HepG2 (cell line): ENCODE results near the gene SUCLA2. TPM values are rescaled to one million over a fixed set of nuclear protein-coding genes. Genes with fewer than 3 reads are reported as not detected.

Experiments used
- KLF11 ChIP-seq: IDR thresholded peaks from 2 replicates; pipeline ENCODE4 v1.6.1; 2016; ENCODE audit warnings: missing compliant biosample characterization
- MXD4 ChIP-seq: IDR thresholded peaks from 2 replicates; pipeline ENCODE4 v1.6.1; 2016; ENCODE audit warnings: mild to moderate bottlenecking, missing biosample characterization, missing genetic modification reagents
- SMAD3 ChIP-seq: sonication (generic); formaldehyde crosslinking; IDR thresholded peaks from 2 replicates; pipeline ENCODE4 v1.4.0; 2020; ENCODE audit warnings: missing genetic modification reagents
- THYN1 ChIP-seq: sonication (generic); formaldehyde crosslinking; IDR thresholded peaks from 2 replicates; pipeline ENCODE4 v1.8.1; 2023; ENCODE audit warnings: low read depth, mild to moderate bottlenecking, moderate library complexity, missing genetic modification reagents, borderline replicate concordance
- ZFX ChIP-seq: sonication (generic); formaldehyde crosslinking; IDR thresholded peaks from 2 replicates; pipeline ENCODE4 v1.4.0; 2020; ENCODE audit warnings: mild to moderate bottlenecking, low read depth, missing genetic modification reagents, moderate library complexity
- ZMYM3 ChIP-seq: sonication (generic); formaldehyde crosslinking; IDR thresholded peaks from 2 replicates; pipeline ENCODE4 v1.5.1; 2020; ENCODE audit warnings: mild to moderate bottlenecking, missing genetic modification reagents
- ZNF136 ChIP-seq: sonication (generic); formaldehyde crosslinking; IDR thresholded peaks from 2 replicates; pipeline ENCODE4 v1.8.1; 2022; ENCODE audit warnings: low read depth, mild to moderate bottlenecking, moderate library complexity, missing genetic modification reagents
- ZNF33B ChIP-seq: sonication (generic); formaldehyde crosslinking; IDR thresholded peaks from 2 replicates; pipeline ENCODE4 v1.5.1; 2020; ENCODE audit warnings: mild to moderate bottlenecking, missing genetic modification reagents
- ZNF382 ChIP-seq: sonication (generic); formaldehyde crosslinking; IDR thresholded peaks from 2 replicates; pipeline ENCODE4 v1.5.0; 2020; ENCODE audit warnings: missing genetic modification reagents, mild to moderate bottlenecking, borderline replicate concordance
- ZNF614 ChIP-seq: IDR thresholded peaks from 2 replicates; pipeline ENCODE4 v1.6.1; 2018; ENCODE audit warnings: missing biosample characterization, missing genetic modification reagents, inconsistent platforms, borderline replicate concordance
- ZNF615 ChIP-seq: sonication (generic); formaldehyde crosslinking; IDR thresholded peaks from 2 replicates; pipeline ENCODE4 v1.5.0; 2020; ENCODE audit warnings: mild to moderate bottlenecking, missing genetic modification reagents, borderline replicate concordance
- ZNF616 ChIP-seq: sonication (generic); formaldehyde crosslinking; IDR thresholded peaks from 2 replicates; pipeline ENCODE4 v1.5.0; 2020; ENCODE audit warnings: low read depth, mild to moderate bottlenecking, missing genetic modification reagents
- ZNF709 ChIP-seq: sonication (generic); formaldehyde crosslinking; IDR thresholded peaks from 2 replicates; pipeline ENCODE4 v1.5.0; 2020; ENCODE audit warnings: mild to moderate bottlenecking, missing genetic modification reagents
- polyA plus RNA-seq, 8 experiments: library from polyadenylated mRNA; depleted of rRNA in 3 of 8; stranded (reverse) in 7 of 8; unstranded in 1 of 8; fragments of >200 nt; fragmentation: Illumina TruSeq in 4 of 8; extraction: Trizol in 4 of 8; gene quantifications; 2 replicates each; pipeline versions ENCODE4 v1.2.1 to v1.2.3, GENCODE V29; 2011 to 2016; ENCODE audit warnings: low read depth in 4 of 8, missing spikeins in 1 of 8, mixed read lengths in 1 of 8; ENCODE audit not compliant: insufficient read depth in 1 of 8
- total RNA-seq, 5 experiments: library from RNA; depleted of rRNA; stranded (reverse); fragments of >200 nt; fragmentation: Illumina TruSeq; extraction: Trizol; gene quantifications; 2 replicates each; pipeline ENCODE4 v1.2.3, GENCODE V29; 2016; ENCODE audit warnings: low read depth in 1 of 5
- TF ChIP-seq, protein P1 (sequence below): sonication (generic); formaldehyde crosslinking; IDR thresholded peaks from 2 replicates; pipeline ENCODE4 v1.4.0; 2020; ENCODE audit warnings: missing genetic modification reagents, borderline replicate concordance
- TF ChIP-seq, protein P2 (sequence below): sonication (generic); formaldehyde crosslinking; IDR thresholded peaks from 2 replicates; pipeline ENCODE4 v1.5.1; 2020; ENCODE audit warnings: missing genetic modification reagents, mild to moderate bottlenecking, borderline replicate concordance
- TF ChIP-seq, protein P3 (sequence below): IDR thresholded peaks from 2 replicates; pipeline ENCODE4 v1.6.1; 2016; ENCODE audit warnings: mild to moderate bottlenecking, missing biosample characterization, missing genetic modification reagents
- TF ChIP-seq, protein P4 (sequence below): sonication (generic); formaldehyde crosslinking; IDR thresholded peaks from 2 replicates; pipeline ENCODE4; 2020; ENCODE audit warnings: missing genetic modification reagents, mild to moderate bottlenecking, borderline replicate concordance
- TF ChIP-seq, protein P5 (sequence below): IDR thresholded peaks from 2 replicates; pipeline ENCODE4 v1.6.1; 2012; ENCODE audit warnings: low read depth, low read length, improper control_type of control experiment

Gene SUCLA2
- total and polyA plus RNA-seq, 2 of the 13 experiments (the other 11 are each of a cell fraction or from before 2014, with no cell fraction given), result 28.4 to 77.1 TPM

DNA sequence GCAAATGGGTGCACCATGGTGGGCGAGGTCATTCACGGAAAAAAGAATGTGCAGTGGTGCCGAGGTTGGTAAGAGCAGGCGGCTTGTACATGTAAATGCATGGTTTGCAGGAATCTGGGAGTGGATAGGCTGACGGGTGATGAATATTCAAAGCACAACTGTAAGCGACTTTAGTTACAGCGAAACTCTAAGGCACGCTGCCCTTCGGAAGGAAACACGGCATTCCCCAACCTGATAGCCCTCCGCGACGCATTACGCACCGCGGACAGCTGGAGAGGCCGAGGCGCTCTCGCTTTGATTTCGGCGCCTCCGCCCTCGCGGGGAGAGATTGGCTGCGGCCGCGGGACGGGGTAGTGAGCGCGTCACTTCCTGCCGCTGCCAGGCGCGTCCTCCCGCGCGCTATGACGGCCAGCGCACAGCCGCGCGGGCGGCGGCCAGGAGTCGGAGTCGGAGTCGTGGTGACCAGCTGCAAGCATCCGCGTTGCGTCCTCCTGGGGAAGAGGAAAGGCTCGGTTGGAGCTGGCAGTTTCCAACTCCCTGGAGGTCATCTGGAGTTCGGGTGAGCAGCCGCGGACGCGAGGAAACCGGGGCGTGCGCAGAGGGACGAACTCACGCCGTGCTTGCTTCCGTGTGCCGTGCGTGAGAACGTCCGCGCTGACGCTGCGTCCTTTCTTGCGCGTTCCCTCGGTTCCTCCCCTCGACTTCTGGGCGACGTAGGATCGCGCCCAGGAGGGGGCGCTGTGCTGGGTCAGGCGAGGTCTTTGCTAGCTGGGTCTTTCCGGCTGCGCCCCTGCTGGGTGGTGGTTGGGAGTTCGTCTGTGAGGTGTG, 36.5 kb upstream of the SUCLA2 start, which contains the start of gene NUDT15 (continued):
- TF ChIP-seq, protein P1, sequence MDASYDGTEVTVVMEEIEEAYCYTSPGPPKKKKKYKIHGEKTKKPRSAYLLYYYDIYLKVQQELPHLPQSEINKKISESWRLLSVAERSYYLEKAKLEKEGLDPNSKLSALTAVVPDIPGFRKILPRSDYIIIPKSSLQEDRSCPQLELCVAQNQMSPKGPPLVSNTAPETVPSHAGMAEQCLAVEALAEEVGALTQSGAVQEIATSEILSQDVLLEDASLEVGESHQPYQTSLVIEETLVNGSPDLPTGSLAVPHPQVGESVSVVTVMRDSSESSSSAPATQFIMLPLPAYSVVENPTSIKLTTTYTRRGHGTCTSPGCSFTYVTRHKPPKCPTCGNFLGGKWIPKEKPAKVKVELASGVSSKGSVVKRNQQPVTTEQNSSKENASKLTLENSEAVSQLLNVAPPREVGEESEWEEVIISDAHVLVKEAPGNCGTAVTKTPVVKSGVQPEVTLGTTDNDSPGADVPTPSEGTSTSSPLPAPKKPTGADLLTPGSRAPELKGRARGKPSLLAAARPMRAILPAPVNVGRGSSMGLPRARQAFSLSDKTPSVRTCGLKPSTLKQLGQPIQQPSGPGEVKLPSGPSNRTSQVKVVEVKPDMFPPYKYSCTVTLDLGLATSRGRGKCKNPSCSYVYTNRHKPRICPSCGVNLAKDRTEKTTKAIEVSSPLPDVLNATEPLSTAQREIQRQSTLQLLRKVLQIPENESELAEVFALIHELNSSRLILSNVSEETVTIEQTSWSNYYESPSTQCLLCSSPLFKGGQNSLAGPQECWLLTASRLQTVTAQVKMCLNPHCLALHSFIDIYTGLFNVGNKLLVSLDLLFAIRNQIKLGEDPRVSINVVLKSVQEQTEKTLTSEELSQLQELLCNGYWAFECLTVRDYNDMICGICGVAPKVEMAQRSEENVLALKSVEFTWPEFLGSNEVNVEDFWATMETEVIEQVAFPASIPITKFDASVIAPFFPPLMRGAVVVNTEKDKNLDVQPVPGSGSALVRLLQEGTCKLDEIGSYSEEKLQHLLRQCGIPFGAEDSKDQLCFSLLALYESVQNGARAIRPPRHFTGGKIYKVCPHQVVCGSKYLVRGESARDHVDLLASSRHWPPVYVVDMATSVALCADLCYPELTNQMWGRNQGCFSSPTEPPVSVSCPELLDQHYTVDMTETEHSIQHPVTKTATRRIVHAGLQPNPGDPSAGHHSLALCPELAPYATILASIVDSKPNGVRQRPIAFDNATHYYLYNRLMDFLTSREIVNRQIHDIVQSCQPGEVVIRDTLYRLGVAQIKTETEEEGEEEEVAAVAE (CRISPR knock-in tag), result peak; percentile 31; the same call in 1 of the 2 replicates
- TF ChIP-seq THYN1 (peak; percentile 47; the same call in 1 of the 2 replicates), ZNF382 (no peak), ZFX (peak; percentile 72), ZMYM3 (CRISPR knock-in tag) (peak; percentile 50; the same call in 1 of the 2 replicates), ZNF33B (peak; percentile 91; the same call in 1 of the 2 replicates), ZNF616 (CRISPR knock-in tag) (peak; percentile 86), SMAD3 (CRISPR knock-in tag) (0 out of 2 replicates have a peak, but pooled peaks have one; percentile 63), ZNF709 (CRISPR knock-in tag) (peak; percentile 65; the same call in 1 of the 2 replicates), KLF11 (no peak), ZNF615 (CRISPR knock-in tag) (peak; percentile 18; the same call in 1 of the 2 replicates), MXD4 (CRISPR knock-in tag) (peak; percentile 97), ZNF614 (peak; percentile 40), ZNF136 (CRISPR knock-in tag) (peak; percentile 95)
- TF ChIP-seq, protein P2, sequence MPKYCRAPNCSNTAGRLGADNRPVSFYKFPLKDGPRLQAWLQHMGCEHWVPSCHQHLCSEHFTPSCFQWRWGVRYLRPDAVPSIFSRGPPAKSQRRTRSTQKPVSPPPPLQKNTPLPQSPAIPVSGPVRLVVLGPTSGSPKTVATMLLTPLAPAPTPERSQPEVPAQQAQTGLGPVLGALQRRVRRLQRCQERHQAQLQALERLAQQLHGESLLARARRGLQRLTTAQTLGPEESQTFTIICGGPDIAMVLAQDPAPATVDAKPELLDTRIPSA, result peak; percentile 25; the same call in 1 of the 2 replicates
- TF ChIP-seq, protein P3, sequence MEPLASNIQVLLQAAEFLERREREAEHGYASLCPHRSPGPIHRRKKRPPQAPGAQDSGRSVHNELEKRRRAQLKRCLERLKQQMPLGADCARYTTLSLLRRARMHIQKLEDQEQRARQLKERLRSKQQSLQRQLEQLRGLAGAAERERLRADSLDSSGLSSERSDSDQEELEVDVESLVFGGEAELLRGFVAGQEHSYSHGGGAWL (CRISPR knock-in tag), result peak; percentile 86
- TF ChIP-seq, protein P4, sequence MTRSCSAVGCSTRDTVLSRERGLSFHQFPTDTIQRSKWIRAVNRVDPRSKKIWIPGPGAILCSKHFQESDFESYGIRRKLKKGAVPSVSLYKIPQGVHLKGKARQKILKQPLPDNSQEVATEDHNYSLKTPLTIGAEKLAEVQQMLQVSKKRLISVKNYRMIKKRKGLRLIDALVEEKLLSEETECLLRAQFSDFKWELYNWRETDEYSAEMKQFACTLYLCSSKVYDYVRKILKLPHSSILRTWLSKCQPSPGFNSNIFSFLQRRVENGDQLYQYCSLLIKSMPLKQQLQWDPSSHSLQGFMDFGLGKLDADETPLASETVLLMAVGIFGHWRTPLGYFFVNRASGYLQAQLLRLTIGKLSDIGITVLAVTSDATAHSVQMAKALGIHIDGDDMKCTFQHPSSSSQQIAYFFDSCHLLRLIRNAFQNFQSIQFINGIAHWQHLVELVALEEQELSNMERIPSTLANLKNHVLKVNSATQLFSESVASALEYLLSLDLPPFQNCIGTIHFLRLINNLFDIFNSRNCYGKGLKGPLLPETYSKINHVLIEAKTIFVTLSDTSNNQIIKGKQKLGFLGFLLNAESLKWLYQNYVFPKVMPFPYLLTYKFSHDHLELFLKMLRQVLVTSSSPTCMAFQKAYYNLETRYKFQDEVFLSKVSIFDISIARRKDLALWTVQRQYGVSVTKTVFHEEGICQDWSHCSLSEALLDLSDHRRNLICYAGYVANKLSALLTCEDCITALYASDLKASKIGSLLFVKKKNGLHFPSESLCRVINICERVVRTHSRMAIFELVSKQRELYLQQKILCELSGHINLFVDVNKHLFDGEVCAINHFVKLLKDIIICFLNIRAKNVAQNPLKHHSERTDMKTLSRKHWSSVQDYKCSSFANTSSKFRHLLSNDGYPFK (CRISPR knock-in tag), result peak; percentile 89
- TF ChIP-seq, protein P5, sequence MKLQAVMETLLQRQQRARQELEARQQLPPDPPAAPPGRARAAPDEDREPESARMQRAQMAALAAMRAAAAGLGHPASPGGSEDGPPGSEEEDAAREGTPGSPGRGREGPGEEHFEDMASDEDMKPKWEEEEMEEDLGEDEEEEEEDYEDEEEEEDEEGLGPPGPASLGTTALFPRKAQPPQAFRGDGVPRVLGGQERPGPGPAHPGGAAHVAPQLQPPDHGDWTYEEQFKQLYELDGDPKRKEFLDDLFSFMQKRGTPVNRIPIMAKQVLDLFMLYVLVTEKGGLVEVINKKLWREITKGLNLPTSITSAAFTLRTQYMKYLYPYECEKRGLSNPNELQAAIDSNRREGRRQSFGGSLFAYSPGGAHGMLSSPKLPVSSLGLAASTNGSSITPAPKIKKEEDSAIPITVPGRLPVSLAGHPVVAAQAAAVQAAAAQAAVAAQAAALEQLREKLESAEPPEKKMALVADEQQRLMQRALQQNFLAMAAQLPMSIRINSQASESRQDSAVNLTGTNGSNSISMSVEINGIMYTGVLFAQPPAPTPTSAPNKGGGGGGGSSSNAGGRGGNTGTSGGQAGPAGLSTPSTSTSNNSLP, result 0 out of 2 replicates have a peak, but pooled peaks have one; percentile 19
